GM18511 (cell line): ENCODE data around the gene AQP1.

Source experiments
- ATAC-seq: cut with Tn5 transposase; IDR thresholded peaks from one replicate; pipeline ENCODE4 v1.9.1; 2021; ENCODE audit warnings: mild to moderate bottlenecking, moderate library complexity; ENCODE audit not compliant: unreplicated experiment

AQP1 gene

DNA sequence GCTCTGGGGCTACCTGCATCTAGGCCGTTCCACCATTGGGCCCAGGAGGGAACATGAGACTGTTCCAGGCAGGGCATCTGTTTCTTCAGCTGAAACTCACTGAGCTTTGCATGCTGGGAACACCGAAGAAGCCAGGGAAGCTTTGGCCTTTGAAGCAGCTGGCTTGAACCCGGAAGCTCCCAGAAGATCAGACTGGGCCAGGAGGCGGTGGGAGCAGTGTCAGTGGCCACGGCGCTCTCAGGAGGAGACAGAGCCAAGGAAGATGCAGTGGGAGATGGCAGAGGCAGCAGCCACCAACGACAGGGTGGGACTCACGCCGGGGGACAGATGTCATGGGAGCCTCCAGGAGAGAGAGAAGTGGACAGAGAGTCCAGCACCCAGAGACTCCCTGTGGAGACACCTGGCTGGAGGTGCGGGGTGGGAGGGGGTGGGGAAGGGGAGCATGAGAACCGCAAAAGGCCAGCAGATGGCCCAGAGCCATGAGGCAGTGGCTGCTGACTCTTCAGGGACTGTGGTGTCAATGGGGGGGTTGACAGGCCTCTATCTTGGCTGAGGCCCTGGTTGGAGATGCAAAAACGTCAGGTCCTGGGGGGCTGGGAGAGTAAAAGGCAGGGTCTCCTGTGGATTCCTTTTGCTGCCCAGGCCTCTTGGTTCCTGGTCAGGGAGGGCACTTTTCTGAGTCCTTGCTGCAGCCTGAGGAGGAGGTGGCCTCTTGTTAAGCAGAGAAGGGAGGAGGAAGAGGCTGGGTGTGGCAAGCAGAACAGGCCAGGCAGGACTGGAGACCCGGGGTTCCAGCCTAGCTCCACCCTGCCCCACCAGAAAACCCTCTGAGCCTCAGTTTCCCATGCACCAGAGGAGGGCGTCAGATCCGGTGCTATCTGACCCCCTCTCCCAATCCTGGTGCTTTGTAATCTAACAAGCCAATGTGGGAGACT is 6.3 kb upstream of the AQP1 start:
- ATAC-seq, result no peak

DNA sequence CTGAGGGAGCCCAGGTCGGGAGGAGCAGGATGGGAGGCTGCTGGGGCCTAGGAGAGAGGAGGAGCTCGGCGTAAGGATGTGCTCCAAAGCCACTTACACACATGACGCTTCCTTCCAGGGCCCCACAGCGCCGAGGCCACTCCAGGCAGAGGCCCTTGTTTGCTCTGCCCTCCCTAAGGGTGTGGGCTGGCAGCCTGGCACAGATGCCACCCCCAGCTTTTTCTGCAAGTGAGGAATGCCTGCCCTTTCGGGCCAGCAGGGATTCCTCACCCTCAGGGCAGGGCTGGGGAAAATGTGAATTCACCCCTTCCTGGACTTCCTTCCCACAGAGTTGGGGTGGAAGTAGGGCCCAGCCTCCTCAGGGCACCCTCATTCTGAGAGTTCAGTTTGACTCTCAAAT is 5.6 kb upstream of the AQP1 start:
- no peak for ATAC-seq

DNA sequence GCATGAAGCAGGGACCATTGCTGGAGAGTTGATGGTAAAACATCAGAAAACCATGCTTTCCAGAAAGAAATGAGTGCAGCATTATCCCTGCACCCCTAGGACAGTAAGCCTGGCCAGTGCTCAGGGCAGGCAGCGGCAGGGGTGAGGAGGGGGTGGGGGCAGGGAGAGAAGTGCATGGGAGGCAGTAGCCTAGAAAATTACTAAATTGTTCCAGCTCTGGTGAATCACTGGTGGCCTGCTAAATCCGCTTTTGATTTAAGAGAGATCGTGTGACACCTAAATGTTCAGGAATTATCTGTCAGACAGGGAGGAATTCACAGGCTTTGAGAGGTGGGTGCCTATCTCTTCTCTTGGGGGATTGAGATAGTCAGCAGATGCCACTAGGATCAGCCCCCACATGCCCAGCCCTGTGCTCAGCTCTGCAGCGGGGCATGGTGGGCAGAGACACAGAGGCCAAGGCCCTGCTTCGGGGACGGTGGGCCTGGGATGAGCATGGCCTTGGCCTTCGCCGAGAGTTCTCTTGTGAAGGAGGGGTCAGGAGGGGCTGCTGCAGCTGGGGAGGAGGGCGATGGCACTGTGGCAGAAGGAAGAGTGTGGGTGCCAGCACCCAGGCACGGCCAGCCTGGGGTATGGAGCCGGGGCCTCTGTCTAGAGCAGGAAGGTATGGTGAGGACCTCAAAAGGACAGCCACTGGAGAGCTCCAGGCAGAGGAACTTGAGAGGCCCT is 5.0 kb upstream of the AQP1 start:
- ATAC-seq, result no peak

DNA sequence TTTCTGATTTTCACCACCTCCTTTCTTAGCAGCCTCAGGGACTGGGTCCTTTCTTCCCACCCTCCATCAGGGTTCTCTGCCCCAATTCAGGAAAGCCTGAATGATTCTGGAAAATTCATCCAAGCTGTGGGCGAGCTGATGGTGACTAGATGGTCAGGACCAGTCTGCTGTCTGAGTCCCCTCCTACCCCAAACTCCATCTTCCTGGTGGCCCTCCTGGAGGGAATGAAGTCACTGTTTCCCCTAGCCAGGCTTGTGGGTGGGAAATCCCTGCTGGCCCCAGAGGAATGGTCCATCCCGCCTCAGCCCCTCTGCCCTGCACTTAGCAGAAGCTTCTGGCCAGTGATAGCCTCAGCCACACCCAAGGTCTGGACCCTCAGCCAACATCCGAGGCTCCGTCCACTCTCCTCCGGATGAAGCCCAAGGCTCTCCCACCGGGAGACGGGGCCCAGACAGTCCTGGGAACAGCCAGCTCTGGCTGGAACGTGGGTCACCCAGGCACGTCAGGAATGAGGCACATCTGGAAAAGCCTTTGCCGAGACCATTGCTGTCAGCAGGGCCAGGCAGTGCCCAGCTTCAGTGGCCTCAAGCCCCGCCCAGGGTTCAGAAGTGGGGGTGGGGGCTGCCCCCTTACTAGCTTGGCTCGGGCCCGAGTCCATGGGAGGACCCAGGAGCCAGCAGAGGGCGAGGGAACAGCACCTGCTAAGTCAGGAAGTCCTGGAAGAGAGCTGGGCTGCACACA is 4.0 kb upstream of the AQP1 start:
- ATAC-seq, result no peak

DNA sequence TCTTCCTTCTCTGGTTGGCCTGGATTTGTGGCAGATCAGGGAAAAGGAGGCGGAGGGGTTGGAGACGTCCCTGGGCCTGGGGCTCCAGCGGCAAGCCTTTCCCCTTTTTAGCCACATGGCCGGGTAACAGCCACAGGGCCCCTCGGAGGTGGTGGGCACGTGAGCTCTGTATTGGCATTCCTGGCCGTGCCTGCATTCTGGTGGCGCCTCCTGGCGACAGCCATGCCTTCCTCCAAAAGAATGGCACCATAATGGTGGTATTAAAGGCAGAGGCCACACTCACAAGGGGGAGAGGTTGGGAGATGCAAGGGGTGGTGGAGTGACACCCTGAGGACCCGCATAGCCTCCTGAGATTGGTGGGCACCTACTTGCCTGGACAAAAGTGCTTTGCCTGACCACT is 3.0 kb upstream of the AQP1 start:
- ATAC-seq, result no peak

DNA sequence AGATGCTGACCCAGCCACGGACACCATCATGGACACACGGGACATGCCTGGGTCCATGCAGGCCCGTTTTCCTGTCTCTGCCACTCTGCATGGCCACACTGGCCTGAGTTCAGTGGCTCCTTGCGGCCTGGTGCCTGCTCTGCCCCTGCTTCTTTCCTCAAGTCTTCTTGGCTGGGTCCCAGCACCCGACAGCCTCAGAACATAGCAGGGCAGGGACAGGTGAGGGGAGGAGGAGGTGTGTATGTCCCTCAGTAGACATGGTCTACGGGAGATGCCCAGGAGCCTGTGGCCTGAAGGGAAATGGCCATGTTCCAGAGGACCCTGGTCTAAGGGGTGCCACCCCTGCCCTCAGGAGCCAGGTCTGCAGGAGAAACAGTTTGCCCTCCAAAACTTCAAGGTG is 2.2 kb upstream of the AQP1 start:
- ATAC-seq, result no peak

DNA sequence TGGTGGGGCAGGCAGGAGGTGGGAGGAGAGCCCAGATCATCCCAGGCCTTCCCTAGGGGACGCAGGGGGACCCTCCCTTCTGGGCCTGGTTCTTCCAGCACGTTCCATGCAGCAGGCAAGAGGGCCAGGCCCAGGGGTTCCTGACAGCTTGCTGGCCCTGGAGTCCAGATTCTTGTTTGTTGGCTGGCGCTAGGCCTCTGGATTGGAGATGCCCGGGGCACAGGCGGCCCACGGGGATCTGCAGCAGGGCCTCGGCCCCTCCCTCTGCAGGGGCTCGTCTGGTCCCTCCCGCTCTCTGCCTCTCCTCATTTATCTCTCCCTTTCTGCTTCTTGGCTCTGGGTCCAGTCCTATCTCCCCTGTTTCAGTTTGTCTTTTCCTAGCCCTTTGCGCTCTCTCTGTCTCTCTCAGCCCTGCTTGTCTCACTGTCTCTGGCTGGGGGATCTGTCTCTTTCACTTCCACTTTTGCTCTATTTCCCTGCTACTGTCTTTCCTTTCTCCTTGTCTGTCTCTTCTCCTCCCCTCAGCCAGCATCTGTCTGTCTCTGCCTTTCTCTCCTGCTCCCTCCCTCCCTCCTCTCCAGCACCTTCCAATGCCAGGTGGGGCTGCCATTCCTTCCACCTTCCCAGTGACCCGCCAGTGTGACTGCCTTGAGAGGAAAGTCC is 1.1 kb upstream of the AQP1 start:
- no peak for ATAC-seq

DNA sequence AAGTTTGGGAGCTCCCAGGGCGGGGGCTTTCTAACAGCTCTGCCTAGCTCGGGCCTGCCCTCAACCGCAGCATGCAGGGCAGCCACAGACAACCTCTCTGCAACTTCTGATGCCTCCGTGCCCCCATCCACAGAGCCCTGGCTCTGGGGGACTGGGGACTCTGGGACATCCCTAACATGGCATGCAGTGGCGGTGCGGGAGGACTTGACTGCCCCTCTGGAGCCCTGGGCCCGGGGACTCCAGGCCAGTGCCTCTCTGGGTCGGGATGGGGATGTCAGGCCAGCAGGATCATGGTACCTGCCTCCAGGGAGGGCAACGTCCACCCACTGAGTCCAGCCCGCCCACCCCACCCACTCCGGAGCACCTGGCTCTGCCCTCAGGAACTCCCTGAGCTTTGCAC is 520 bp upstream of the AQP1 start:
- no peak for ATAC-seq

DNA sequence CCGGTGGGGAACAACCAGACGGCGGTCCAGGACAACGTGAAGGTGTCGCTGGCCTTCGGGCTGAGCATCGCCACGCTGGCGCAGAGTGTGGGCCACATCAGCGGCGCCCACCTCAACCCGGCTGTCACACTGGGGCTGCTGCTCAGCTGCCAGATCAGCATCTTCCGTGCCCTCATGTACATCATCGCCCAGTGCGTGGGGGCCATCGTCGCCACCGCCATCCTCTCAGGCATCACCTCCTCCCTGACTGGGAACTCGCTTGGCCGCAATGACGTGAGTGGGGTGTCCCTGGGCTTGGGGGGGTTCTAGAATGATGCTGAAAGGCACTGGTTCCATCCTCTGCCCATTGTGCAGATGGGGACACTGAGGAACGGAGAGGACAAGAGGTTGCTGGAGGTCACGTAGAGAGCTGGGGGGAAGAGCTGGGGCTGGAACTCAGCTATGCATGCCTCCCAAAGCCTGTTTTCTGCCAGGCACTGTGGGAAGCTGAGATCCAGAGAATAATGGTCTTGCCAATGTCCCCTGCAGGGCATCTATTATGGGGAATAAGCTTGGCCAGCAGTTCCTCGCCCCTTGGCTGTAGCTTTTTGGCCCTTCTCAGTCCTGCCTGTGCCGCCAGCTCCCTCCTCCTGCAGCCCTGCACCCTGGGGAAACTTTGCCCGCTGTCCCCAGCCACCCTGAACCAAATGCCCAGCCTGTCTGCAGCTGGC is 523 bp downstream of the AQP1 start:
- ATAC-seq, result no peak

DNA sequence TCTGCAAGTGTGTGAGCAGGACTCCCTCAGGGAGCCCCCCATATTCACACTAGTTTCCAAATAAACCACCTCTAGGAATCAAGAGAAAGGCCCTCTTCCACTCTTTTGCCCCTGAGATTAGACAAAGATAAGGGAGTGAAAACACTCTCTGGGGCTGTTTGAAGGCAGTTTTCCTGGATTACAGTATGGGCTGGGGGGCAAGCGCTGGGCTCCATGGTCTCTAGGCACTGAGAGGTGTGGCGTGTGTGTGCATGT is 1.0 kb downstream of the AQP1 start:
- ATAC-seq, result no peak

DNA sequence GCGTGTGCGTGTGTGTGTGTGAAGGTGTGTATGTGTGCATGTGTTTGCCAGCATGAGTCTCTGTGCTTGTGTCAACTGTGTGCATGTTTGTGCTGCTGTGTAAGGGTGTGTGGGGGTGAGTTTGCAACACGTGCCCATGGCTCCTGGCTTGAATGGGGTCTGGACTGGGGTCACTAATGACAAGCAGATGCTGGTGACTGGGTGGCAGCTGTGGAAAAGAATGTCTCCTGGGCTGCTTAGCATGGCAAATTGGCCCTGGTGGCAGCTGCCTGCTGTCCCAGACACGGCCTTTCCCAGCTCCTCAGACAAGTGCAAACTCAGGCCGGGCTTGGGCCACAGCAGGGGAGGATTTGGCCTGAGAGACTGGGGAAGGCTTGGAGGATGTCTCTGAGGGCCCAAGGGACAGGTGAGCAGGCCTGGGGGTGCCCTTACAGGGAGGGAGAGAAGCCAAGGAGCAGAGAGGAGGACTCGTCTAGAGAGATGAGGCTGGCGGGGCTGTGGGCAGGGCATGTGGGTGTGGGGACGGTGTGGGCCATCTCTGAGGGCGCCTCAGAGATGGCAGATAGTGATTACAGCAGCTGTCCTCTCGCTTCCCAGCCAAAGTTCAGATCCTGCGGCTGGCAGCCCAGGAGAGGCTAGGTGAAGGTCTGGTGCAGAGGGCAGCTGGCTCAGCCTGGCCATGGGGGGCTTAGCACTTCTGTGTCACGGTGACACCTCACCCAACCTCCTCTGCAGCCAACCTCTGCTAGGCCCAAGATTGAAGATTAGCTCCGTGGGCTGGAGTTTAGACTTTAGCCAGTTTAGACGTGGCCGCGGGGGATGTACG is 1.5 kb downstream of the AQP1 start:
- no peak for ATAC-seq

DNA sequence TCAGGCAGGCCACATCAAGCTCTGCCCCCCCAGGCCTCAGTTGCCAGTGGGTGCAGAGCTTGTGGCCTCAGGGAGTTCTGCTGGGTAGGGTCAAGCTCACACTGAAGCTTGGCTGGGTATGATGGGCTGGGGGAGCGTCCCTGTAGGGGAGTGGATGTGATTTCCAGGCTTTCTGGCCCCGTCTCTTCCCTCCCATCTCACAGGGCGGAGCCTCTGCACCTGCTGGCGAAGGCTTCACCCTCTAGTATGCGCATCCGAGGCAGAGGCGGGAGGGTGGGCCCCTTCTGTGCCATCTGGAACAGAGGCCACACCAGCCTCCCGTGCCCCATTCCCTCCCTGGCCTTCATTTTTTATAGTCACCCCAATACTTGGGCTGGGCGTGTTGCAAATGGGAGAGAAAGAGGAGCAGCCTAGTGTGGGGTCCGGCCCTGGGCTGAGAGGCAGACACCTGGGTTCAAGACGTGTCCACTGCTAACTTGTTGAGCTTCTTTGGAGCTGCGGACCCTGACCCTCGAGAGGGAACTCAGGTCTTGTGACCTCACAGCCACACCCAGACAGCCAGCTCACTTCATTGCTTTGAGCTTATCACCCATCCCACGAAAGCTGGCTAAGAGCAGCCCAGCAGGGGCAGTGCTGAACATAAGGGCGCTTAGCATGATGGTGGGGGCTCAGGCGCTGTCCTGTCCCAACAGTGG is 2.3 kb downstream of the AQP1 start:
- no peak for ATAC-seq

DNA sequence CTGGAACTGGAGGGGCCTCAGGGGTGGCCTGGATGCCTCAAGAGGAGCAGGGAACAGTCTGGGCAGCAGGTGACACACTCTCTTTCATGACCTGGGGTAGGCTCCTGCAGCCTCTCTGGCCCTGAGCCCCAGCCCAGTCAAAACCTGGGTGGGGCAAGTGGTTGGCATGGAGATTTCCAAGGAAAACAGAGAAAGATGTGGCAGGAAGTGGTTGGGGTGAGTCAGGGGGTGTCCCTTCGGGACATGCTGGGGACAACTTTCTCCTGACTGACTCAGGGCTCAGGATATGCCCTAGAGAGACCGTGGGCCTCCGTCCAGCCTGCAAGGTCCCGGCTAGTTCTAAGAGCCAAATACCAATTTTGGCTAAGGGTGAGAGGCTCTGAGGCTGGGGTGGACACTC is 2.9 kb downstream of the AQP1 start:
- no peak for ATAC-seq

DNA sequence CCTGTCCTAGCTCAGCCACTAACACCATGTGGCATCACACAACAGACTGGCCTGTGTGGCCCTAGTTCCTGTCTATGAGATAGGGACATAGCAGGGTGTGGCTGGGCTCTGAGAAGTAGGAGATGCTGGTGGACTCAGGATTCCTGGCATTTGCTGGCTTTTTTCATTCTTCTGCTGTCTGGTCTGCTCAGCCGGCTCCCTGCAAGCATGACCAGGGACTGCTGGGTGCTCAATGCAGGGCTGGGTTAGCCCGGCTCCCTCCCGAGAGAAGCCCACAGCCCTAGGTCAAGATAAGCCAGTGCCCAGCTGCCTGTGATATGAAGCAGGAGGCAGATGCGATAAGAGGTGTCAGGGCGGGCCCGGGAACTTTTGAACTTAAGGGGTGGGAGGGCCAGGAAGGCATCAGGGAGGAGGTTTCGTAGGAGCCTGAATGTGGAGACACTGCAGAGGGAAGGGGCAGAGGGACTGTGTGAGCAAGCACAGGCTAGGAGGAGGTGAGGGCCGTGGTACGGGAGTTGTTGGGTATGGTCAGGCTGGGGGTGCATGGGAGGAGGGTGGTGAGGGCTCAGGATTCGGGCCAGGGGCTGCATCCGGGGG is 3.5 kb downstream of the AQP1 start:
- ATAC-seq, result no peak

DNA sequence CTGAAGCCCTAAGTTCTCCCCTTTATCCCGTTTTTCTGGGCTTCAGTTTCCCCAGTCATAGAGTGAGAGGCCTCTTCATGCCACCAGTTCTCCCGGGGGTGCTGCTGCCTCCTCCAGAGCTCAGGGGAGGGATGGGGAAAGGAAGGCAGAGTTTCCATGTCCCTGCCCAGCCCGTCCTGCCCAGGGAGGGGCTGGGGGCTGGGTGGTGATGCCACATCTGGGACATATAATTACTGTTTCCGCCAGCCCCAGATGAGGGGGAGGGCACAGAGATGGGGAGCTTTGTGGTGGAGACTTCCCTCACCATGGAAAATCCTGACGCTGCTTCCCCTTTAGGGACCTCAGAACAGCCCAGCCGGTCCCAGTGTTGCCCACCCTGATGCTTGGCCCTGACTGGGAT is 4.1 kb downstream of the AQP1 start:
- ATAC-seq, result no peak

DNA sequence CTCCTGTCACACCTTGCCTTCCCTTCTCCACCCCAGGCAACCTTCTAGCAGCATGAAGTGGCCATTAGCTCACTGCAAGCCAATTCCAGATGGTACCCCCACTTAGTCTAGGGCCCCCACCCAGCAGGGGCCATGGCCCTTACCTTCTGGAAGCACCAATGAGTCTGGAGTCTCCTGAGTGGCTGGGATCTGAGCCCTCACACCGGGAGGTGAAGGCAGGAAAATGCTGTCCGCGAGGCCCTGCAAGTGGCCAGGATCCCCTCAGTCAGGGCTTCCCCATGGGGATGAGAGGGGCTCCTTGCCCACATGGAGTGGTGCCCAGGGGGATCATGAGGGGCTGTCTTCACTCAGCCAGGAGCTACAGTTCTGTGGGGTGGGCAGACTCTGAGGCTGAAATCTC is 4.6 kb downstream of the AQP1 start:
- no peak for ATAC-seq

DNA sequence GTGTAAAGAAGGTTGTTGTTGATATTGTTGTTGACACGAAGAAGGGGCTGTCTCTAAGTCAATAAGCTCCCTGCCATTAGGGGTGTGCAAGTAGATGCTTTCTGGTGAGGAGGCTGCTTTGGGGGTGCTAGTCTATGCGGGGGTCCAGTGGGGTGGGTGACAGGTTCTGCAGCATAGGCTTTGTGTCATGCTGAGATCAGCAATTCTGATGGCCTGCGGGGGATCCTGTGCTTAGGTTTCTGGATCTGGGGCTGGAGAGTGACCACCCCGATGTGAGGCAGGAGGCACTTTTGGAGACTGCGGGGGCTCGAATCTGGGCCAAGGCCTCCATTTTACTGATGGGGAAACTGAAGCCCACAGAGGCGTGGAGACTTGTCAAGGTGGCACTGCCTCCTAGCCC is 5.1 kb downstream of the AQP1 start:
- no peak for ATAC-seq

DNA sequence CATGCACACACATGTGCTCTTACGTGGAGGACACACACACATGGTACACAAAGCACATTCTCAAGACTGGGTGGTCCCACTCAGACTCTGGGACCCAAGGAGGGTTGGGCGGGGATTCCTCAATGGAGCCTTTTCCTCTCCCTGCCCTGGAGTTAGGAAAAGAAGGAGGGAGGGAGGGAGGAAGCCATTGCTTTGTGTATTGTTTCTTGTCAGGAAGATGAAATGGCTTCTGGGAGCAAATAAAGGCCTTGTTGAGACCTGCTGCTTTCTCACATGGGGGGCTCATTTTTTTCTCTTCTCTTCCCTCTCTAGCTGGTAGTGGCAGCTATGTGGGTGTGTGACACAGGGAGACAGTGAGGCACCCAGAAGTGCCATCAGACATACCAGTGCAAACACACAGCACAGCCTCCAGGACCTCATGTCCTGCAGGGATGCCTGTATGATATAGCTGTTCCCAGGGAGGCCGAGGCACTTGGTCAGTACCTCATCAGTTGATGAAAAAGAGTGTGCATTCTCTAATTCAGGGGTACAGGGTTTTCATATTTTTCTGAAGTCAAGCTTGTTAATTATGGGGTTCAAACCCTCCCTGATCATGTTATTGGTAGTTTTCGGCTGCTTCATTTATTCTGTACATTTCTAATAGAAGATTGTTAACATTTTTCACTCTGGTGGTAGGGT is 5.7 kb downstream of the AQP1 start:
- no peak for ATAC-seq
